SK-MEL-5 (cell line): ENCODE measurements around the gene ZNF100. TPM values are rescaled to one million over a fixed set of nuclear protein-coding genes. Genes with fewer than 3 reads are reported as not detected.
"Not testable (repeated sequence)": the region's sequence is repeated elsewhere in the genome, so short reads cannot be mapped to it uniquely, and the experiment has no call there.

ENCODE experiments used
- DNase-seq: peaks from one replicate; pipeline ENCODE4 v3.0.0-alpha.2; 2016; ENCODE audit warnings: low read depth, low spot score
- in situ Hi-C: cut with HindIII; loops from 2 replicates; pipeline ENCODE4 v1.10.0; 2016; ENCODE audit warnings: low sequenced_read_pairs, high pct_unique_total_duplicates, low pct_unique_long_range_greater_than_20kb
- polyA plus RNA-seq, 2 experiments: library from polyadenylated mRNA; depleted of rRNA; stranded (reverse); fragments of >200 nt; gene quantifications; 2 replicates each; pipeline ENCODE4 v1.2.3, GENCODE V29; 2015
- total RNA-seq: library from RNA; depleted of rRNA; stranded (reverse); fragments of >200 nt; shearing (Covaris generic); gene quantifications from 2 replicates; pipeline ENCODE4 v1.2.3, GENCODE V29; 2014; rRNA removed

Gene ZNF100
- total RNA-seq, result 5.7 and 7.7 TPM in 2 replicates
- 2.2 and 2.4 TPM in 2 replicates for polyA plus RNA-seq (2015; cell fraction: cytosol; rRNA removed)
- 6.2 and 7.0 TPM in 2 replicates for polyA plus RNA-seq (2015; cell fraction: nucleus; rRNA removed)

DNA sequence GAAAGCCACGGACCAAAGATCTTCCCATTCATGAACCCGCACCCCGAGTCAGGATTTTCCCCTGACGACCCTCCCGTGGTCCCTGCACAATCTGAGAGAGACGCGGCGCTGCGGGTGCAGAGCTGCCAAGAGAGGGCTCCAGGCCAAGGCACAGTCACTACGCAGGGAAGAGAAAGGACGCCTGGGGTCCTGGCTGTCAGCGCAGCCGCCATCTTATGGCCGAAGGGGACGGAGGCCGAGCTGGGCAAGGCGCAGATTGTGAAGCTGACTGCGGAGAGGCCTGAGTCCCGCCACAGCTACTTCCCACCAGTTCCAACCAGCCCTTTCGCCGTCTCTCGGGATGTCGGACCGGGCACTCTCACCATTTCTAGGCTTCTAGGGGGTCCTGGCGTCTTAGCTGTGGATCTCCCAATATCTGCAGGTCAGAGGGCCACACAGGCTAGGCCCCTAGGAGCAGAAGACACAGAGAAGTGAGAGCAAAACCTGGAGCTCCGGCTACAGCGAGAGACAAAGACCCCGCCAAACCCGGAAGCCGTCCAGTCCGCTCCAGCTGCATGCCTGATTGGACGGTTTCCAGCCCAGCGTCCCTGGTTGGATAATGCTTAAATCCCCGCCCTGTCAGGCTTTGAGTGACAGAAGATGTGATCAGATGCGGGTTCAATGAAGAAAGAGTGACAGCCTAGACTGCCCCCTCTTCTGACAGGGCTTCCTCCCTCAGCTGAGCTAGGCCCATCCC, at the start of gene ZNF100:
Gene ZNF100 (minus strand): TSS at position 515 of the 736 bp plus-strand sequence. CDS start 150 bp downstream, at position 365.
- in situ Hi-C loops, result no loop called here
- DNase-seq, result peak; percentile 89

DNA sequence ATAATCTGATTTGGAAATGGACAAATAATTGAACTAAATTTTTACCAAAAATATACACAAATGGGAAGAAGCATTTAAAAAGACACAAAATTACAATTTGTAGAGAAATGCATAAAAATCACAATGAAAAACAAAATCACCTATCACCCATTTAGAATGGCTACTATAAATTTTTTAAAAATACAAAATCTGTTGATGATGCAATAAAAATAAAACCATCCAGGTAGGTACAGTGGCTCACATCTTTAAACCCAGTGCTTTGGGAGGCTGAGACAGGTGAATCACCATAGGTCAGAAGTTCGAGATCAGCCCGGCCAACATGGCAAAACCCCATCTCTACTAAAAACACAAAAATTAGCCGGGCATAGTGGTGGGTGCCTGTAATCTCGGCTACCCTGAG, 45.1 kb upstream of the ZNF100 start:
- no peak for DNase-seq
- in situ Hi-C loops, result no loop called here

DNA sequence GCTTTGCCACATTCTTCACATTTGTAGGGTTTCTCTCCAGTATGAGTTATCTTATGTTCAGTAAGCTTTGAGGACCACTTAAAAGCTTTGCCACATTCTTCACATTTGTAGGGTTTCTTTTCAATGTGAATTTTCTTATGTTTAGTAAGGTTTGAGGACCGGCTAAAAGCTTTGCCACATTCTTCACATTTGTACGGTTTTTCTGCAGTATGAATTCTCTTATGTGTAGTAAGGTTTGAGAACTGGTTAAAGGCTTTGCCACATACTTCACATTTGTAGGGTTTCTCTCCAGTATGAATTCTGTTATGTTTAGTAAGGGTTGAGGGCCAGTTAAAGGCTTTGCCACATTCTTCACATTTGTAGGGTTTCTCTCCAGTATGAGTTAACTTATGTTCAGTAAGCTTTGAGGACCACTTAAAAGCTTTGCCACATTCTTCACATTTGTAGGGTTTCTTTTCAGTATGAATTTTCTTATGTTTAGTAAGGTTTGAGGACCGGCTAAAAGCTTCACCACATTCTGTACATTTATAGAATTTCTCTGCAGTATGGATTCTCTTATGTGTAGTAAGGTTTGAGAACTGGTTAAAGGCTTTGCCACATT, 41.1 kb upstream of the ZNF100 start:
- DNase-seq, in situ Hi-C loops: not testable (repeated sequence)

DNA sequence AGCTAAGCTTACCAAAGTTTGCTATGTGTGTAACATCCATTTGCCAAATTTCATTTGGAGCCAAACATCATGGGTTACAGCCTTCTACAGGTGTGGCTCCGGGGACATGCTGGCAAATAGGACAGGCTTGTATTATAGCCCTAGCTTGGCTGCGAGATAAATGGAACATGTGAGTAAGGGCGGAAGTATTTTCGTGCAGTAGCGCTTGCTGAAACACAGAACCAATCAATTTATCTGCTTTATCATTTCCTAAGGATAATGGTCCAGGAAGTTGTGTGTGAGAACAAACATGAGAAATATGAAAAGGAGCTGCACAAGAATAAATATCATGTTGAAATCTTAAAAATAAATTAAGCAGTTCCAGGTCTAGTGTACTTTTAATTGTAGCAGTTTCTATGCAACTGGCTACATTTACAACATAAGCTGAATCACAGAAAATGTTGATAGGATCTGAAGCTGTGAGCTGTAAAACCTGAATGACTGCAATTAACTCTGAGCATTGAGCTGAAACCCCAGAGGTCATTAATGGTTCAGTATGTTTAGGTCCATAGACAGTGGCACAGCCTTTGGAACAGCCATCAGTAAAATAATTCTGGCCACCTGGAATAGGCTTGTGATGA, 22.2 kb upstream of the ZNF100 start:
- in situ Hi-C loops, result no loop called here
- no peak for DNase-seq

DNA sequence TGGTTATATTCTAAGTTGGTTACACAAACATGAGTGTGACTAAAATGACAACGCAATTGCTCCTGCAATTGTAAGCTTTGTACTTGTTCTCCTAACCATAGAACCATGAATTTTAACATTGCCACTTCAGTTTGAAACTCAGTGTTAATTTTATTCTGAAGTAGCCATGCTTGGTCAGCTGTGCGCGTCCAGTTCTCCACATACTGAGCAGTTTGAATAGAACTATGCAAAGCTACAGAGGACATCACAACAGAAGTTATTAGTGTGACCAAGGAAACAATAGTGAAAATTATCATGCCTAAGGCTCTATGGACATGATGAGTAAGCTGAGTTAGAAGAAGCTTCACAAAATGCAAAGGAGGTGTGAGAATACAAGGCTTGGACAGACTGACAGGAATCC, 19.6 kb upstream of the ZNF100 start:
- in situ Hi-C loops, result no loop called here
- DNase-seq, result no peak

DNA sequence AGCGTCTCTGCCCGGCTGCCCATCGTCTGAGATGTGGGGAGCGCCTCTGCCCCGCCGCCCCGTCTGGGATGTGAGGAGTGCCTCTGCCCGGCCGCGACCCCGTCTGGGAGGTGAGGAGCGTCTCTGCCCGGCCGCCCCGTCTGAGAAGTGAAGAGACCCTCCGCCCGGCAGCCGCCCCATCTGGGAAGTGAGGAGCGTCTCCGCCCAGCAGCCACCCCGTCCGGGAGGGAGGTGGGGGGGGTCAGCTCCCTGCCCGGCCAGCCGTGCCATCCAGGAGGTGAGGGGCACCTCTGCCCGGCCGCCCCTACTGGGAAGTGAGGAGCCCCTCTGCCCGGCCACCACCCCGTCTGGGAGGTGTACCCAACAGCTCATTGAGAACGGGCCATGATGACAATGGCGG, 8.4 kb upstream of the ZNF100 start:
- DNase-seq, in situ Hi-C loops: not testable (repeated sequence)

DNA sequence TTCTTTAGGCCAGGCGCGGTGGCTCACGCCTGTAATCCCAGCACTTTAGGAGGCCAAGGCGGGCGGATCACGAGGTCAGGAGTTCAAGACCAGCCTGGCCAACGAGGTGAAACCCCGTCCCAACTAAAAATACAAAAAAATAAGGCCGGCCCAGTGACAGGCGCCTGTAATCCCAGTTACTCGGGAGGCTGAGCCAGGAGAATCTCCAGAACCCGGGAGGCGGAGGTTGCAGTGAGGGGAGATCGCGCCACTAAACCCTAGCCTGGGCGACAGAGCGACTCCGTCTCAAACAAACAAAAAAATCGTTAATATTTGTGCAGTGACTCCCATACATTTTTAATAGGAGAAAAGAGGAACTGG, 694 bp downstream of the ZNF100 start:
- in situ Hi-C loops, DNase-seq: not testable (repeated sequence)

DNA sequence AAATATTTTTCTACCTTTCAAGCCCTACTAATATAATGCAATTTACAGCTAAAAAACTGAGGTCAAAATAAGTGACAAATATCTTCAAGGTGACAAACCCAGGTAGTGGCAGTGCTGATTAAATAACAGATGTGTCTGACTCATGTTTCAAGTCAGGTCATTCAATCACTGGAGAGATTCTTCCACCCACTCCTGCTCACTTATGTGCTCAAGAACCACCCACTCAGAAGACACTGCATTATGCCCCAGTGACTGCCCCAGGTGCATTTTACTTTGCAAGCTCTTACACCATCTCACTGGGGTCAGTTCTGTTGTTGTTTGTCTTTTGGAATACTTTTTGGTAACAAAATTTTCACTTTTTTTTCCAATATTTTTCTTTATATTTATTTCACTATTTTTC, 2.2 kb downstream of the ZNF100 start:
- in situ Hi-C loops, result no loop called here

DNA sequence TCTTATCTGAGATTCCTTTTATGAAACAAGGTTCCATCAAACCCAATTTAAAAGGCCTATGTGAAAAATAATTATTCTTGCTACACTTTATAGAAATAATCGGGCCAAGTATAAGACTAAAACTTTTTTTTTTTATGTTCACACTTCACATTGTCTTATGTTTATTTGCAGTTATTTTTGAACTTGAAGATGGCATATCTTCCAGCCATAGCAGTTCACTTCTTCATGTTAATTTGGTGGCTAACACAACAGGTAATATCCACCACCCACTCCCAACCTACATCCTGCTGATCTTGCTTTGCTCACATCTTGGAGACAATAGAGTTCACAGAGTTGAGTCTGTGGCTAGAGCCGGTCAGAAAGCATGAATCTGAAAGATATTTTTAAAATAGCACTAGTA, 5.8 kb downstream of the ZNF100 start:
- in situ Hi-C loops, DNase-seq: not testable (repeated sequence)

More for the DNA sequence above, 2.2 kb downstream of the ZNF100 start:
- no peak for DNase-seq

DNA sequence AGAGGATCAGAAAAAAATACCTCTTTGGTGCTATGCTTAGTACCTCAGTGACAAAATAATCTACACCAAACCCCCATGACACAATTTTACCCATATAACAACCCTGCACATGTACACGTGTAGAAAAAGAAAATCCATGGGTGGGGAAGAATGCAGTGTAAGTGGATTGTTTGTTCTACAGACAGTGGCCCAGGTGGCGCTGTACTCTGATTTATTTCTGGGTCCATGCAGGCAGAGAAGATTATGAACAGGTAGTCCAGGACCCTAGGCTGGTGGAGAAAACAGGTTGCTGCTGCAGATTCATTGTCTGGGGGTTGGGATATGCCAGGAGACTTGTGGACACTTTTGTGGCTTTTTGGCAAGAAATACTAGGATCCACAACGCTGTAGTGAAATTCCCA, 9.1 kb downstream of the ZNF100 start:
- DNase-seq, result no peak
- in situ Hi-C loops, result no loop called here

DNA sequence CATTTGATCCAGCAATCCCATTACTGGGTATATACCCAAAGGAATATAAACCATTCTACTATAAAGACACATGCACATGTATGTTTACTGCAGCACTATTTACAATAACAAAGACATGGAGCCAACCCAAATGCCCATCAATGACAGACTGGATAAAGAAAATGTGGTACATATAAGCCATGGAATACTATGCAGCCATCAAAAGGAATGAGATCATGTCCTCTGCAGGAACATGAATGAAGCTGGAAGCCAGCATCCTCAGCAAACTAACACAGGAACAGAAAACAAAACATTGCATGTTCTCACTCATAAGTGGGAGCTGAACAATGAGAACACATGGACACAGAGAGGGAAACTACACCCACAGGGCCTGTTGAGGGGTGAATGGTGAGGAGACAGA, 11.8 kb downstream of the ZNF100 start:
- in situ Hi-C loops, DNase-seq: not testable (repeated sequence)

DNA sequence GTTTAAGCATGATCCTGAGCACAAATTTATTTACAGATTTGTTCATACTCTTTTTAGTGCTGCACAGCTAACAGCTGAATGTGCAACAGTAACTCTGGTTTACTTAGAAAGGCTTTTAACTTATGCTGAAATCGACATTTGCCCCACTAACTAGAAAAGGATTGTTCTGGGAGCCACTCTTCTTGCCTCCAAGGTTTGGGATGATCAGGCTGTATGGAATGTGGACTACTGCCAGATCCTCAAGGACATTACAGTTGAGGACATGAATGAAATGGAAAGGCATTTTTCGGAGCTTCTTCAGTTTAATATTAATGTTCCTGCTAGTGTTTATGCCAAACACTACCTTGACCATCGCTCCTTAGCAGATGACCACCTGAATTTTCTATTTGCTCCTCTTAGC, 16.0 kb downstream of the ZNF100 start:
- in situ Hi-C loops, result no loop called here
- DNase-seq, result no peak

DNA sequence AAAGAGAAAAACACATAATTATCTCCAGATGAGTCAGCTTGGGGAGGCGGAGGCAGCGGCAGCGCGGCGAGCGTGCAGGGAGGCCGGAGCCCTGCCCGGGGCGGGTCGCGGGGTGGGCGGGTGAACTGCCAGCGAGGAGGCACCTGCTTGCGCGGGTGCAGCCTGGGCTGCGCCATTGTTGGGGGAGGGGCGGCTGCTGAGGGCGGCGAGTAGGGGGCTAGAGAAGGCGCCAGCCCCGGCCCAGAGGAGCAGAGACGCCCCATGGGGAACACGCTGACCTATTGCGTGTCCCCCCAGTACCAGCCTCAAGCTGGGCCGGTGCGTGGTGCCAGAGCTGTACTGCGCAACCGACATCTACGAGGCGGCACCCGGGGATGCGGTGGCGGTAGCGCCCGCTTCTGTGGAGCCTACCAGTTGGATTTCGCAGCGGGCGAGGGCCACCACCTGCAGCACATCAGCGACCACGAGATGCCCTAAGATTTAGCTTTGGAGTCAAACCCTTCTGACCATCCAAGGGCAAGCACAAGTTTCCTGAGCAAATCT, 16.7 kb downstream of the ZNF100 start:
- in situ Hi-C loops, result no loop called here
- no peak for DNase-seq

DNA sequence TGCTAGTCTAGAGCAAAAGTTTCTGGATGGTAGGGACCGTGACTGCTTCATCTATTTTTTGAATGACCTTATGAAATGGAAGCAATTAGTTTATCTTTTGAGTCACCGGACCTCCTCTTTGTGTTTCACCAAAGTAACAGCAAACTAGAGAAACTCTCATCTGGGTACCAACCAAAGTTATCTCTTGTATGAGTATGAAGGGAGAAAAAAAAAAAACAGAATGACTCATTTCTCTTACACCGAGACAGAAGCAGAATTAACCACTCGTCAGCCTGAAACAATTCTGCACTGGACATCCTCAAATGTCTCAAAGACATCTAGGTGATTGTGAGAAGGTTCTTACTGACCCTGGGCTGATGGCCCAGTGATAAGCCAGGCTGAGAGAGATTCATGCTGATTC, 18.3 kb downstream of the ZNF100 start:
- DNase-seq, result no peak
- in situ Hi-C loops, result no loop called here

DNA sequence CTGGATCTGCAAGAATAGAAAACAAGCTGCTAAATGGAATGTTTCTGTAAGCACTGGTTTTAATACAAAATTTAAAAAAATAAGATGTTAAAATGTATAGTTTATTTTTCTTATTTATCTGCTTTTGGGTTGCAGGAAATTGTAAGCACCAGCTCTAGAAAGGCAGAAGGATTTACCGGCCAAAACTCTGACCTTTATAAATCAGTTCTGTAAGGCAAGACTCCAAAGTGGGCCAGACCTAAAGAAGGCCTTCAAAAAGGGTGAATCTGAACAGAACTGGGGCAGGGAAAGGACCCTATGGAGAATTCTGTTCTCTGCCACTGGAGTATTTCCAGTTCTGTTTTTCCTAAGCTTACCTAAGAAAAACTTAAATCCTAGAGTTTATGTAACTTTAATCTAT, 19.3 kb downstream of the ZNF100 start:
- in situ Hi-C loops, result no loop called here
- no peak for DNase-seq

DNA sequence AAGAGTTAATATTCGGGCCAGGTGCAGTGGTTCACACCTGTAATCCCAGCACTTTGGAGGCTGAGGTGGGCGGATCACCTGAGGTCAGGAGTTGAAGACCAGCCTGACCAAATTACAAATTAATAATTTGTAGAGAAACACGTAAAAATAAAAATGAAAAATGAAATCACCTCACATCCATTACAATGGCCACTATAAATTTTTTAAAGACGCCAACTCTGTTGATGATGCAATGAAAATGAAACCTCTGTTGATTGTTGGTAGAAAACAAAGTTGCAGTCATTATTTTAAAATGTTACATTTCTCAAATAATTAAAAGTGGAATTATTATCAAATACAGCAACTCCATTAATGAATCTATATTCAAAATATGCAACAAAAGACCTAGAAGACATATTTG, 26.8 kb downstream of the ZNF100 start:
- no peak for DNase-seq
- in situ Hi-C loops, result no loop called here

DNA sequence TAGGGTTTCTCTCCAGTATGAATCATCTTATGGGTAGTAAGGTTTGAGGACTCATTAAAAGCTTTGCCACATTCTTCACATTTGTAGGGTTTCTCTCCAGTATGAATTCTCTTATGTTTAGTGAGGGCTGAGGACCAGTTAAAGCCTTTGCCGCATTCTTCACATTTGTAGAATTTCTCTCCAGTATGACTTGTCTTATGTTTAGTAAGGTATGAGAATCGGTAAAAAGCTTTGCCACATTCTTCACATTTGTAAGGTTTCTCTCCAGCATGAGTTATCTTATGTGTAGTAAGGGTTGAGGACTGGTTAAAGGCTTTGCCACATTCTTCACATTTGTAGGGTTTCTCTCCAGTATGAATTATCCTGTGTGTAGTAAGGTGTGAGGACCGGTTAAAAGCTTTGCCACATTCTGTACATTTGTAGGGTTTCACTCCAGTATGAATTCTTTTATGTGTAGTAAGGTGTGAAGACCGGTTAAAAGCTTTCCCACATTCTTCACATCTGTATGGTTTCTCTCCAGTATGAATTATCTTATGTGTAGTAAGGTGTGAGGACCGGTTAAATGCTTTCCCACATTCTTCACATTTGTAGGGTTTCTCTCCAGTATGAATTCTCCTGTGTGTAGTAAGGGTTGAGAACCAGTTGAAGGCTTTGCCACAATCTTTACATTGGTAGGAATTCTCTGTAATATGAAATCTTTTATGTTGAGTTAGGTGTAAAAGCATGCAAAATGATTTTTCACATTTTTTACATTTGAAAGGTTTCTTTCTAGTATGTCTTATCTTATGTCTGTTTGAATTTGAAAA, 40.2 kb downstream of the ZNF100 start:
- in situ Hi-C loops, DNase-seq: not testable (repeated sequence)

DNA sequence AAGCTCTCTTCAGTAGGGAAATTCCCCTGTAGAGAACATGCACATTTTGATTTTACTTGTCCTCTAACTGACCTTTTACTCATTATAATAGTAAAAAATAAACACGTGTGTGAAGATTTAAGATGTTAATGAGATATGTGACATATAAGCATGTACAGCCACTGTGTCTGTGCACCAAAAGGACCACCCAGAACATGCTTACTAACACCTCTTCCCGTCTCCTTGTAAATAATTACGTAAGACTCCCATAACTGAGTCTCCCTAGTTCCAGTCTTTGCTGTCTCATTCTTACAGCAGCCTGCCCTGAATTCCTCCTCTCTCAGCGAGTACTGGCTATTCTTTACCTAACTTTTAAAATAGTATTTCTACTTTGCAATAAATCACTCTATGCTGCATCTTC, 53.6 kb downstream of the ZNF100 start:
- DNase-seq, result no peak
- in situ Hi-C loops, result no loop called here
